Measurements from ENCODE around the gene NT5C2. TPM values are rescaled to one million over a fixed set of nuclear protein-coding genes. Genes with fewer than 3 reads are reported as not detected.

Gene NT5C2
- total and polyA plus RNA-seq, 2 of the 4 experiments (the other 2 are of a cell fraction), result 60.0 to 65.1 TPM

GRCh38 chr10:103077020-103077419, 116.1 kb downstream of the NT5C2 start:
- WGBS, 2 experiments (ENCODE audit: extremely low coverage in 2 of 2, insufficient read length in 1 of 2), result 96% methylated on average over 12 of the region's 21 CpGs; no CpG with 5 or more reads in 1 of the 2 experiments
- Histone ChIP-seq H3K36me3 (ENCODE audit: control insufficient read depth, insufficient read depth, low read length) (peaks cover 46% of the 10 kb centered on the region), H2BK15ac (ENCODE audit: low read depth, low read length) (no peak overlapping the region), H2AK5ac (ENCODE audit: low read depth, low read length) (no peak overlapping the region), H3K27ac (ENCODE audit: insufficient read depth, low read length) (no peak overlapping the region), H3K23ac (ENCODE audit: low read depth, low read length) (no peak overlapping the region), H3K18ac (ENCODE audit: low read depth, low read length) (no peak overlapping the region), H3K14ac (replicated peaks; ENCODE audit: low read depth, low read length) (no peak overlapping the region), H4K91ac (ENCODE audit: insufficient read depth, low read depth, low read length) (no peak overlapping the region), H3K4me3 (ENCODE audit: insufficient read depth, low read depth, low read length) (no peak overlapping the region), H3K79me1 (ENCODE audit: low read depth in 1 of 2, low read length in 2 of 2) (peaks cover 0 to 9% of the 10 kb centered on the region in 2 experiments; a peak in 1 of 4 replicates), H3K9ac (ENCODE audit: low read depth, low read length) (no peak overlapping the region), H3K56ac (ENCODE audit: extremely low read depth, insufficient read depth, low read length) (no peak overlapping the region), H3K9me1 (ENCODE audit: insufficient read depth, low read length) (peaks cover 8% of the 10 kb centered on the region; the same call in 1 of the 2 replicates), H3K4ac (ENCODE audit: low read depth, low read length) (no peak overlapping the region), H4K8ac (ENCODE audit: low read depth in 2 of 2, low read length in 2 of 2) (no peak overlapping the region), H2BK20ac (ENCODE audit: low read depth, low read length) (no peak overlapping the region), H2AK9ac (replicated peaks; ENCODE audit: low read depth, low read length, poor library complexity) (no peak overlapping the region), H2AFZ (replicated peaks; ENCODE audit: low read length, poor library complexity) (no peak overlapping the region), H4K5ac (ENCODE audit: low read depth, low read length) (no peak overlapping the region), H3K27me3 (ENCODE audit: control insufficient read depth, insufficient read depth, low read length) (no peaks in the 10 kb centered on the region), H3K4me1 (ENCODE audit: control insufficient read depth, insufficient read depth, low read length) (no peaks in the 10 kb centered on the region), H3K9me3 (ENCODE audit: control insufficient read depth, insufficient read depth, low read length) (no peaks in the 10 kb centered on the region), H4K20me1 (ENCODE audit: insufficient read depth, low read length) (no peaks in the 10 kb centered on the region), H3K4me2 (ENCODE audit: low read depth, low read length) (no peak overlapping the region), H2BK120ac (ENCODE audit: low read depth, low read length) (no peak overlapping the region), H2BK5ac (ENCODE audit: low read depth, low read length, poor library complexity, severe bottlenecking) (no peak overlapping the region)
- in situ Hi-C loops (cut with MboI; ENCODE audit: low sequenced_read_pairs) (no loop called here), intact Hi-C loops (cut with micrococcal nuclease) (no loop called here), dilution Hi-C loops (cut with HindIII; ENCODE audit: low sequenced_read_pairs, unreplicated experiment) (no loop called here)
- no peak for DNase-seq
- no peak for ATAC-seq (ENCODE audit: low read depth)
- ChIA-PET CTCF (interaction anchor here (0.7 to 1.1 kb wide), 2 partner anchors 159 to 219 kb away, joined by 3 read pairs; partner anchors contain the start of gene CNNM2), POLR2A (ENCODE audit: unreplicated experiment) (no interaction called here)
- TF ChIP-seq SMC3 (IDR thresholded peaks at IDR 0.05; ENCODE audit: low read depth, low read length), result no peak
- TF ChIP-seq USF2 (IDR thresholded peaks at IDR 0.05; ENCODE audit: low read depth, low read length), result no peak
- no peak for TF ChIP-seq BHLHE40 (IDR thresholded peaks at IDR 0.05; ENCODE audit: low read depth, low read length)
- TF ChIP-seq CEBPB (IDR thresholded peaks at IDR 0.05; ENCODE audit: low read depth, low read length), result no peak
- TF ChIP-seq RAD21 (IDR thresholded peaks at IDR 0.05; ENCODE audit: low read length), result no peak
- no peak for TF ChIP-seq CHD1 (IDR thresholded peaks at IDR 0.05; ENCODE audit: low read depth, low read length)
- no TSS peak for BruUV-seq (replicated peaks)

All from IMR-90 (cell line).